Dermis blood vessel endothelial cell (primary cell): ENCODE results near the gene PRADC1. TPM values are rescaled to one million over a fixed set of nuclear protein-coding genes. Genes with fewer than 3 reads are reported as not detected.

ENCODE experiments used
- DNase-seq: peaks from one replicate; pipeline ENCODE4 v3.0.0; 2010
- total RNA-seq: library from RNA; depleted of rRNA; stranded (reverse); fragments of >200 nt; gene quantifications from 2 replicates; pipeline ENCODE4 v1.2.3, GENCODE V29; 2014

The PRADC1 gene
- total RNA-seq, 1 donor from 2014 or later: 29.4 TPM

- no peak for DNase-seq
Observed at GRCh38 chr2:73258186-73258912, 25.3 kb upstream of the PRADC1 start.

GRCh38 chr2:73257425-73258125, 24.5 kb upstream of the PRADC1 start:
- no peak for DNase-seq

- no peak for DNase-seq
Observed at GRCh38 chr2:73257021-73257420, 24.0 kb upstream of the PRADC1 start.

- no peak for DNase-seq
Observed at GRCh38 chr2:73256618-73256922, 23.5 kb upstream of the PRADC1 start.

GRCh38 chr2:73255907-73256617, 23.0 kb upstream of the PRADC1 start:
- no peak for DNase-seq

- no peak for DNase-seq
Observed at GRCh38 chr2:73255007-73255644, 22.1 kb upstream of the PRADC1 start.

- DNase-seq: no peak
Observed at GRCh38 chr2:73254343-73255006, 21.4 kb upstream of the PRADC1 start.

GRCh38 chr2:73253901-73254300, 20.9 kb upstream of the PRADC1 start:
- no peak for DNase-seq

- no peak for DNase-seq
Observed at GRCh38 chr2:73253400-73253799, 20.4 kb upstream of the PRADC1 start.

- DNase-seq: no peak
Observed at GRCh38 chr2:73252238-73253027, 19.4 kb upstream of the PRADC1 start.

- no peak for DNase-seq
Observed at GRCh38 chr2:73250872-73251846, 18.1 kb upstream of the PRADC1 start.

- DNase-seq: no peak
Observed at GRCh38 chr2:73249636-73250035, 16.6 kb upstream of the PRADC1 start.

GRCh38 chr2:73246850-73247249, 13.8 kb upstream of the PRADC1 start:
- DNase-seq: no peak

- no peak for DNase-seq
Observed at GRCh38 chr2:73244580-73244979, 11.5 kb upstream of the PRADC1 start.

- DNase-seq: peak; percentile 49
Observed at GRCh38 chr2:73243884-73244570, 11.0 kb upstream of the PRADC1 start.

GRCh38 chr2:73239776-73240175, 6.7 kb upstream of the PRADC1 start:
- DNase-seq: peak; percentile 94

- DNase-seq: peak; percentile 29
Observed at GRCh38 chr2:73238976-73239375, 5.9 kb upstream of the PRADC1 start.

- peak; percentile 20 for DNase-seq
Observed at GRCh38 chr2:73238149-73238548, 5.1 kb upstream of the PRADC1 start.

GRCh38 chr2:73237168-73237567, 4.1 kb upstream of the PRADC1 start:
- no peak for DNase-seq
